SKM-1 (cell line): ENCODE data around the gene AKAP6.
"Not testable (repeated sequence)": the region's sequence is repeated elsewhere in the genome, so short reads cannot be mapped to it uniquely, and the experiment has no call there.

ENCODE experiments used
- DNase-seq: peaks from one replicate; lab custom pipeline; 2025; ENCODE audit not compliant: unreplicated experiment; lab: John Stamatoyannopoulos, UW

AKAP6 gene

DNA sequence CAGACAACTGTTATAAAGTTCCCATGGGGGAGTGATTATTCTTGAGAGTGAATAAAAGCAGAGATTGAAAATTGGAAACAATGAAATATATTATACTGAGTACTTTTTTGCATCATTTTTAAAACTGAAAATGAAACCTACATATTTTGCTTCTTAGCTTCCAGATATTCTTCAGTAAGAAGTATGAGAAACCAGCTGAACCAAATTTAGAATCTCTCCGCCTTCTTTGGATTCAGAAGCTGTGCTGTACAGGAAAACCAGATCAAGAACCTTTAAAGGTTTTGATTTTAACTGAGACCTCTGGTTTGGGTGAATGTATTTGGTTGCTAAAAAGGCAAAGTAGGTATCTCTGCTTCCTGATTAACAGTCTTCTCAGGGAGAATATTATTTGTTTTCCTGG lies 109.4 kb downstream of the AKAP6 start:
- no peak for DNase-seq

DNA sequence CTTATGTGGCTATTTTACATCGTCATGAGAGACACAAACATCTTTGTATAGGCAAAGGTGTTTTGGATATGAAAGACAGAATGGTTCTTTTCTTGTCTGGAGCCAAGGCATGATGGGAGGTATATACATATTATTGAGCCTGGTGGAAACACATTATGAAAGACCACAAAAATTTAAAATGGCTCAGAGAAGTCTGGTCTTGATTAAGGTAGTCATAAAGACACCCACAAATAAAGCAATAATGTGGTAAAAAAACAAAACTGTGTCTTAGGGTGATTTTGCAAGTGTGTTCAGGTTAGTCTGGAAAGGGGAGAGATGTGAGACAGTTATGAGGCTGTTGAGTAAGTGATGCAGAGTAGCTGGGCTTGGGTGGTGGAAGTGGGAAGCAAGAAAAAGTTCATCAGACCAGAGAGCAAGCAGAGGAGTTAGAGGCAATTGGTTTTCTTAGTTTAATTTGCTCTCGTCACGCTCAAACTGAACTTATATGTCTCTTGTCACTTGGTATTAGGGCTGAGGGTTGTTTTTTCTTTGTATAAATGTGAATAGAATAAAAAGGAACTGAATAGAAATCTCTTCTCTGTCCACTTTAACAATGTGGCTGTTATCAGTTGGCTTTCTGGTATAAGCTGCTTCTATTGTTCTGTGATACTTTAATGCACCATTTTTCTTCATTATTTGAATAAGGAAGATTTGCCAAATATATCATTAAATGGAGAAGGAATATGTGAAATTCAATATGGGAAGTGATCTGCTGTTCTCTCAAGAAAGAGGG lies 115.0 kb downstream of the AKAP6 start:
- DNase-seq = no peak

DNA sequence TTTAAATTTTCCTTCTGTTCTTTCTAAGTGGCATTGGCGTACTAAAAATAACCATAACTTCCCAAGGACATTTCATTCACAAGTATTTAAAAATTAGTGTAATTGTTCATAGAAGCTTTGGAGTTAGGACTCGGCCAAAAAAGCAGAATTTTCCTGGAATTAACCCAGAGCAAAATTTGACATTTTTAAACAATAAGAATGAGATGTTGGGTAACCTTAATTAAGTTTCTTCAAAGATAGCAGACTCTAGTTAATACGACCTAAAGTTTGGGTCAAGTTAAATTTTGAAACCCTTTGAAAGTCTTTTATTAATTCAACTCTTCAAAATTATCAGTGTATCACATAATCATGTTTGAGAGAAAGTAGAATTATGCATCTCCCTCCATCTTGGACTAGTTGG lies 118.3 kb downstream of the AKAP6 start:
- DNase-seq = no peak

DNA sequence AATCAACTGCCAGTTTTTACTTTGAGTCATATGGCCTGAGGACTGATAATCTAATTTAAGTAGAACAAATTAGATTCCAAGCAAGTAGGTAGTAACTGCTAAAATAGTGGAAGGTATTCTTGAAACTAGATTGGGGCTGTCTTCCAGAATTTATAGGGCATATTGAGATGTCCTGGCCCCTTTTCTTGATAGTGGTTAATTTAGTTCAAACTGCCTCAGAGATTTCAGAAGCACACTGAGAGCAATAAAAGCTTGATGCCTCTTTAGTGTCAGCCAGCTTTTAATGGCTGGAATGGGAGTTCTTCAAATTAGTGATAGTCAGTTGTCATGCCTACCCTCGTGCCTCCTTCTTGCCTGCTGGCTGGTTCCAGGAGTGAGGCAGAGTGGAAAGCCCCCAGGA lies 120.5 kb downstream of the AKAP6 start:
- DNase-seq = no peak

DNA sequence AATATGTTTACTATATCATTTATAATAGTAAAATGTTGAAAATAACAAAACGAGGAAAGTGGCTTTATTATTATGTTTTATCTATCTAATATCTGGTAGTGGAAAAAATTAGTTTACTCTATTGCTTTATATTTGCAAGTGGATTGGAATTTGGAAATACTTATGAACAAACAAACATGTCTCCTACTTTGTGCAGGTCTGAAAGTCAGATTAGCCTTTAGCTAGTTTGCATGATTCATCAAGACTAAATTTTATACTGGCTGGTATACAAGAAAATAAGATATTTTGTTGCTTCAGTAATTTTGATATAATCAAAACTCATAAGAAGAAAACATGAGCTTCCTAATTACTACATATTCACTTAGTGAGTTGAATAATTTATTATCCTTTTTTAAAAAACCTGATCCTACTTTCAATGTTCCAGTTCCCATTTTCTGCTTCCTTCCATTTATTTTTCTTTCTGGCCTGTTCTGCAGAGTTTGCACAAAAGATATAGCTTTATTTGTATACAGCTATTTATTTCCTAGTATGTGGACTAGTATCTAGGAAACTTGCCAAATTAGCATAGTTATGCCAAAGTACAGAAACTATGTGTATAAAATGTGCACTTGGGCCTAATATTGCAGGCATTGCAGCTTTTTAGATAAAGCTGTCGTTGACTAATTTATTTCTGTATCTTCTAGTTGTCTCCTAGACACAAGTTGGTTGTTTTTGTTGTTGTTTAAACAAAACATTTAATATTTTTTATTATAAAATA lies 122.0 kb downstream of the AKAP6 start:
- no peak for DNase-seq

DNA sequence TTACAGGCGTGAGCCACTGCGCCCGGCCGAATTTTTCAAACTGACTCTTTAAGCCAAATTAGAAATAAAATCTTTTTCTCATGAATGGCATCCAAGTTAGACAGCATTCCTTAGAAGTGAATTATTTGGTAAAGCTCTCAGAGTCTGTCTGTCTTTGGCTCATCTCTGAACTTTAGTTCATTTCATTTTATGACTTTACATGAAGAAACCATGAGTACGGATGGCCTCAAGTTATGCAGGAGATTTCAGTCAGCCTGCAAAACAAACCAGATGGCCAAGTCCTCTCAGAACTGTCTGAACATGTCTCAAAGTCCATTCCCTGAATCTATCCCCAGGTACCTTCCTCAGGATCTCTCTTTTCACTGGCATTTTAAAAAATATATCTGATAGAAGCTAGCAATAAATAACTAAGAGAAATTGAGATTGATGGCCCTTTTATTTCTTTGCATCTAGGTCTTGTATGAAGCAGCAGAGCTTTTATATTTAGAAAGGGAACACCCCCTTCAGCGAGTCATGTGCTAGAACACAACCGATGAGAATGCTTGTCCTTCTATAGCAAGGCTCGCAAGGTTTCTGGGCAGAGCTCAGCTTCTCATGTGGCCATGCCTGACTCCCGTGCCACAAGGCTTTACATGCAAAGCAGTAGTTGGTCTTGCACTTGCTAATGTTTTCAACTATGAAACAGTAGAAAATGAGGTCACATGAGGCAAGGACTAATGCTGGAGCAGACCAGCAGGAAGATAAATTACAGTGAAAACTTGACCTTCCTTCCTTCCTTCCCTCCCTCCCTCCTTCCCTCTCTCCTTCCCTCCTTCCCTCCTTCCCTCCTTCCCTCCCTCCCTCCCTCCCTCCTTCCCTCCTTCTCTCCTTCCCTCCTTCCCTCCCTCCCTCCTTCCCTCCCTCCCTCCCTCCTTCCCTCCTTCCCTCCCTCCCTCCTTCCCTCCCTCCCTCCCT lies 125.0 kb downstream of the AKAP6 start:
- no peak for DNase-seq

DNA sequence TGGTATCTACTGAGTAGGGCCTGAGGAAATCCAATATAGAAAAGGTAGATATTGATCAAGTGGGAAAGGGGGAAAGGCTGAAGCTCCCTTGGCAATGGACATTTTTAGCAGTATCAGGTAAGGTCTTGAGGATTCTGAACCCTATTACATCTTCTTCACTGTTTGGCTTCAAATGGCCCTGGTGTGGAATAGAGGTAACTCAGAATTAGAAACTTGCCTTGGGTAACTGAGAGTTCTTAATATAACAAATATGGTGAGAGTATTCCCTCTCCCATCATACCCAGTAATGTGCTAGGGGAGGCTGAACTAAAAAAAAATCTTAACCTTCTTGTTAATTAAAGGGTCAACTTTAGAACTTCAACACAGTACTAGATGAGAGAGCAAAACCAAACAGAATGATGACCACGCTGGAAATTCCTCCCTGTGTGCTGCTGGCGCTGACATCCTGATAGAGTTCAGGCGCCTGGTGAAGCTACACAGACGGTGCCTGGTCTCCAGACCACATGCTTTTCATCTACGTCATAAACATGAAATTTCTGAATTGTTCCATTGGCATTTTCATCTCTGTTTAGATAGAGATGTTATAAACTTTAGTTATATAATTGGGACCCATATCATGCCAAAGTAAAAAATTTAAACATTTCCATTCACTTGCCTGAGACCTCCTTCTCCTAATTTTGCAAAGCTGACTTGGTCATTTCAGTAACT lies 128.3 kb downstream of the AKAP6 start:
- DNase-seq = no peak

DNA sequence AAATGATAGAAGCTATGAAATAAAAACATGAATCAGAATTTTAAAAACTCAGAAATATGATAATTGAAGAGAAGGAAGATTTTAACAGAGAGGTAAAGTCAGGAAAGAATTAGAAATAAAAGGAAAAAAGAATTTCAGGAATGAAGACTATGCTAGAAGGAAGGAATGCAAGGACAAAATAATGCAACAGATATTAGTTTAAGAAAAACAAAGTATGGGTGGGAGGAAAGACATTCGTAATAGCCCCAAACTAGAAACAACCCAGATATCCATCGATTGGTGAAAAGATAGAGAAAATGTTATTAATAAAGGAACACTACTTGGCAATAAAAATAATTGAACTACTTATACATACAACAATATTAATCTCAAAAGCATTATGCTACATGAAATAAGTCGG lies 129.6 kb downstream of the AKAP6 start:
- no peak for DNase-seq

DNA sequence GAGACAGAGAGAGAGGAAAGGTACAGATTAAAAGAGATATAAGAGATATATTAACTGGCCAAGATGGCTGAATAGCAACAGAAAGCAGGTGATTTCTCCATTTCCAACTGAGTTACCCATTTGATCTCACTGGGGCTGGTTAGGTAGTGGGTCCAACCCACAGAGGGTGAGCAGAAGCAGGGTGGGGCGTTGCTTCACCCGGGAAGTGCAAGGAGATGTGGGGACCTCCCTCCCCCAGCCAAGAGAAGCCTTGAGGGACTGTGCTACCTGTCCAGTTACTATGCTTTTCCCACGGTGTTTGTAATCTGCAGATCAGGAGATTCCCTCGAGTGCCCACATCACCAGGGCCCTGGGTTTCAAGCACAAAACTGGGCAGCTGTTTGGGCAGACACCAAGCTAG lies 131.2 kb downstream of the AKAP6 start:
- no peak for DNase-seq

DNA sequence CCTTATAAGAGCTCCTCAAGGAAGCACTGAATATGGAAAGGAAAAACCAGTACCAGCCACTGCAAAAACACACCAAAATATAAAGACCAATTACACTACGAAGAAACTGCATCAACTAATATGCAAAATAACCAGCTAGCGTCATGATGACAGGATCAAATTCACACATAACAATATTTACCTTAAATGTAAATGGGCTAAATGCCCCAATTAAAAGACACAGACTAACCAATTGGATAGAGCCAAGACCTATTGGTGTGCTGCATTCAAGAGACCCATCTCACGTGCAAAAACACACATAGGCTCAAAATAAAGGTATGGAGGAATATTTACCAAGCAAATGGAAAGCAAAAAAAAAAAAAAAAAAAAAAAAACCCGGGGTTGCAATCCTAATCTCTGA lies 133.5 kb downstream of the AKAP6 start:
- not testable (repeated sequence) for DNase-seq

DNA sequence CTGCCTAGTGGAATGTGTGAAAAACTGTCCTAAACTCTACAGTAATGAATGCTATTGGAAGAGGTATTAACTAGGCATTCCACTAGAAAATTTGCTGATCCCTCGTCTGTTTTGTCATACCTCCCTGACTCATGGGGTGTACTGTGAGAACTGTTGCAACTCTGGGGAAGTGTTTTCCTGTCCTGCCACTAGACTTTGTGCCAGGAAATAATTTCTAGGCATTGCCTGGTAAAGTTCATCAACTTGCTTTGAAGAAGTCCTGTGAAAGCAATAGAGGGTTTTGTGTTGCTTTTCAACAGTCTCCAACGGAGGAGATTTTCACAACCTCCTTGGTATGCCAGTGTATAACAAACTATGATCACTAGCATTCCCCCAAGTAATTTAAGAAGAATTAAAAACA lies 139.9 kb downstream of the AKAP6 start:
- DNase-seq = no peak

DNA sequence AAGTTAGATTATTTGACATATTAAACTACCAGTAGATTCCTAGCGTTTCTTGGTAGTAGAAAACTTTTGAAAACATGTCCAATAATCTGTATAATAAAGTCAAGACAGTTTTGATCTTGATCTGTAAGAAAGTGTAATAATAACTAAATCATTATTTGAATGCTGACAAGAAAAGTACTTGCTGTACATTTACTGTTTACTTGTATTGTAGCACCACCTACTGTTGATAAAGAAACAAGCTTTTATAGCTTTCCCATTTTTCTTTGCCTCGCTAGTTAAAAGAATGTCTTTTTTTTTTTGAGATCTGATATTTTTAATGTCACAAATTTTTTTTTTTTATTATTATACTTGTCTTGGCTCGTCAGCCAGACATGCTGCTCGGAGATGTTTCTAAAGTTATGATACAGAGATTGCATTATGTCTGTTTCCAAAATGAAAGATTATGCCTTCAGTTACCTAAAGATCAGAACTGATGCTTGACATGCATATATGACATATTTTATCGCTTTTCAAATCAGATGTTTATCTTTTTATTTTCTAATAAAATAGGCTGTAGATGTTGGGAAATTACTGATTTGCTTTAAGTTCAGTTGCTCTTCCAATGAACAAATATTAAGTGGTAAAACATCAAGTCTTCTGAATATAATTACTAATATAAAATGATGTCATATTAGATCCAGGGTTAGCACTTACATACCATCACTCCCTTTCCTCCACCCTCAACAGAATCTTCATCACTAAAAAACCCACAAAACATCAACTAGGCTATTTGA lies 140.5 kb downstream of the AKAP6 start:
- no peak for DNase-seq

DNA sequence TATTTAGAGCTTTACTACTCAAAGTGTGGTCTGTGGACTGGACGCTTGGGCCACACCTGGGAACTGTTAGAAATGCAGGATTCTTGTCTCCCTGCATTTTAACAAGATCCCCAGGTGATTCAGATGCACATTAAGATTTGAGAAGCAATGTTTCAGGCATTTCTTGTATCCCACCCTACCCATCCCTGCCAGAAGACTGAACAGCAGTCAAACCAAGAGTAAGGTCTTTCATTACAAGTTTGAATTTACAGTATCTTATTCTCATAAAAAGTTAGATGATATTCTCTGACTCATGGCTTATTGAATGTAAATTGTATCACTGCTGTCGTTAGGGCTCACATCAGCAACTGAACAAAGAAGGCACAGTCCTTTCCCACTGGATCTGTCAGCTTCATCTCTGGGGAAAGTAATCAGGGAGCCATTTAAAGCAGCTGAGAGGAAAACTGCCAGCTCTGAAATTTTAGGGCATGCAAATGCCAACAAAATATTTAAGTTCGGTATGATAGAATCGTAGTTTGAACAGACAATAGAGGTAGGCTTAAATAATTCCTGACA lies 141.1 kb downstream of the AKAP6 start:
- DNase-seq = no peak

DNA sequence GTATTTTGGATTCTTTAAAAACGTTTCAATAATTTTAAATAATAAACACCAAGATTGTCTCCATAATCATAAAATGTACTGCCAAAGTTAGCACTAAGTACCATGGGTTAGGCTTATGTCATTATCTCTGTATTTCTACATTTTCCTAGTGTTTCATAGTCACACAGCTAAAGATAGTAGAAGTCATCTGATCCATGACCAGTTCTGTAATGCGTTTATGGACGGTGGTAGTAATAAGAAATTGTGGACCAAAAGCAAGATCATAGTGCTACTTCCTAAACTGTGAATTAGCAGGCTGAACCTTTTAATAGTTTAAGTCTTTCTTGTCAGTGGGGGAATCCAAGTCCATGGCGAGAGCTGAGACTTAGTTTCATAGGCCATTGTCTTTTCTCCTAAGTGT lies 142.1 kb downstream of the AKAP6 start:
- no peak for DNase-seq

DNA sequence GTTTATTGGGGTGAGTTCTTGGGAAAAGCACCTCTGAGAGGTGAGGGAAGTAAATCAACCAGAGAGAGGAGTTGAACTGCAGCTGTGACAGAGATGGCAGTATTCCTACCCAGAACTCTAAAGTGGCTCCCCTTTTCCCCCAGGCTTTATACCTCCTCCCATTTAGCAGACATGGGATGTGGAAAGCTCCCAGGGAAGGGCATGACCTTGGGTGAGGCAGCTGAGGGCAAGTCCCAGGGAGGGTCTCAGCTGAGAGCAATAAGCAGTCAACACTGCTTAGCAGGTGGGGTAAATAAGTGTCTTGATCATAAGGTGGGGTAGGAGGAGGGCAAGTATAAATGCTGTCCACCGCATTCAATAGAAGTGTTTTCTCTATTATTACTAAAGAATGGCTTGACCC lies 143.0 kb downstream of the AKAP6 start:
- DNase-seq = no peak

DNA sequence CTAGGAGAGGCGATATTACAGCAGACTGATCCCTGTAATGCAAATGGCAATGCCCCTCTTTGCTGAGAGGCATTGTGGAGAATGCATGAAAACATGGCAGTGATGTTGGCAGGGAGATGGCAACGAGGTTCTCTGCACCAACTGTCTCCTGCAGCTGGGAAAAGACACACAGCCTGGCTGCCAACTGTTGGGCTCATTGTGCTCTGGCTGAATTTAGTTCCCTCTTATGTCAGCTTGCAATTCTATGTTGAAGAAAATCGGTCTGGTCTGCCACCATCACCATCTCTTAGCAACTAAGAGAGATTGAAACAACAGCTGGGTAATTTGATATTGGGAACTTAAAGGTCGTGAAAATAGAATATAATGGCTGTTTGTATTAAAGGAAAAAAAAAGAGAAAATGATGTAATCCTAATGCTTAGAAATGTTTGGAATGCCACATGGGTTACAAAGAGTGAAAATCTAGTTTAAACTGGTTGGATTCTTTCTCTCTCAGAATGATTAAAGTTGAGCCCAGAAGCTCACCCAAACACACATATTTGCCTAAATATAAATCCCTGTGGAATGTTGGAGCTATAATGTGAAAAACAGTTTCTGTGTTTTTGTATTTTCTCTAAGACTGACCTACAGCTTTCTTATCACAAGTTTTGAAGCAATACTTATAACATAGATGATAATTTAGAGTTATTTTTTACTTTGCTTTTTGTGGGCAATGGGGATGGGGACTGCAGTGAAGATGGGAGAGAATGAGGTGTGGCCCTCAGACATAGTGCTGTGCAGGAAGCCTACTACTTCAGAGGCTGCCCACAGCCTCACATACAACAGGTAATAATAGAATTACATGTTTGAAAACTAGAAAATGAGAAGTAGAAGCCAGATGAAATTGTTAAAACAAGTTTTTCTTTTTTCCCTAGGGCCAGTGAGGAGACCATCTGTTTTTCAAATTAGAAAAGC lies 143.7 kb downstream of the AKAP6 start:
- DNase-seq = no peak

DNA sequence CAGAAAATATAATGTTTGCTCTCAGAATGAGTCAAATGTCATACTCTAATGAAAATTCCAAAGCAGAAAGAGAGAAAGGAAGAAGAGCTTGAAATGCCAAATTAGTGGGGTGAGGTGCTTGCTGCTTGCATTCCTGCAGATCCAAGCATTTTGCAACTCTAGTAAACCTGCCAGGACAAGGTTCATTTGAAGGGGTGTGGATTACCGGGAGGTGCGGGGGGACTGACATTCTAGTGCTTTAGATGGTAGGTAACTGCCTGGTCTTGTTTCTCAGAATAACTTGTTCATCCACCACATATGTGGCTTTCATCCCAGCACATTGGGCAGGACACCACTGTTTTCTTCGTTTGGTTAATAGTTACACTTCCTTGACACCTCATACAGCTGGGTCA lies 144.4 kb downstream of the AKAP6 start:
- no peak for DNase-seq

DNA sequence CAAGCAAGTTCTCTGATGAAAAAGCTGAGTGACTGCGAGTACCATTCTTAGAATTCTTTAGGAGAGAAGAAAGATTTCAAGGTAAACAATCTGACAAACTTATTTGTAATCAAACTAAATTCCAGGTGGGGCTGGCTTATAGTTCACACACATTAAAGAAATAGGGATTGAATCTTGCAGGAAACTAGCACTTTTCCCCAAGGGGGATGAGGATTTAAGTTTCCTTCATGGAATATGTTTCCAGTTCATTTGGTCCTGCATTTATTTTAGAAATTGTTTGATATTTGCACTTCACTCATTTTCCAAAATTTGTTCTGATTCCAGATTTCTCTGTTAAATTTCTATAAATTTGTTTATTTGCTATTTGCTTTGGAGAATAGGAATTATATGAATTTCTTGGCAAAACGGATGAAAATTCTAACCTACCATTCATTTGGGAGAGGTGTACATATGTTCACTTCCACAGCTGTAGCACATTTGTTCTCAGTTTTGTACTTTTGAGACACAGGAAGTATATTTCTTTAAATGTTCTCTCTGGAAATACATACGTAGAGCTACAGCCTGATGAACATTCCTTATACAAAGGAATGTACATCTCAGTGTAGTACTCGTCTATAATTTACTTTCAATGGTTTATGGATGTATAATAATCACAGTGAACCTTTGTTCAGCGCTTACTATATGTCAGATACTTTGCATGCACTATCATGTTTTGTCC lies 145.5 kb downstream of the AKAP6 start:
- no peak for DNase-seq
